HepG2 (cell line): ENCODE measurements around the gene GNPAT. TPM values are rescaled to one million over a fixed set of nuclear protein-coding genes. Genes with fewer than 3 reads are reported as not detected.

Source experiments
- ATAC-seq: fragments of 200-7000 bp; cut with Tn5 transposase; 3 replicates; pipeline ENCODE4 v1.9.1; 2020; ENCODE audit warnings: mild to moderate bottlenecking, moderate library complexity
- BruUV-seq: library from RNA; stranded (reverse); fragments of 400-500 nt; replicated peaks from 2 replicates; lab custom pipeline; 2021; lab: Mats Ljungman, UMichigan
- CTCF ChIA-PET: fragments of 300-600 bp; formaldehyde crosslinking; extraction: SDS; loops from one replicate; lab custom pipeline; 2021; ENCODE audit warnings: low total read pairs, inconsistent platforms, low intra/inter-chr PET ratio; lab: Yijun Ruan, JAX
- POLR2A ChIA-PET: fragments of 350-600 bp; sonication (Branson Sonifier 250); formaldehyde crosslinking; loops from one replicate; lab custom pipeline; 2020; ENCODE audit warnings: antibody characterized with exemption, inconsistent platforms; lab: Yijun Ruan, JAX
- DNase-seq: peaks from one replicate; pipeline ENCODE4 v3.0.0-alpha.2; 2015; ENCODE audit warnings: low spot score
- FAIRE-seq: peaks from 3 replicates; lab custom pipeline; 2011; peaks lifted over from hg19 to GRCh38; lab: Jason Lieb, UNC
- H2AFZ ChIP-seq: one replicate; pipeline ENCODE4 v1.6.1; 2011; ENCODE audit warnings: low read length, inconsistent platforms
- H3K27ac ChIP-seq: fragments of 300-600 bp; 3 replicates; pipeline ENCODE4 v1.8.0; 2011; ENCODE audit warnings: mixed run types, mild to moderate bottlenecking, mixed read lengths, low read length, inconsistent platforms; ENCODE audit not compliant: insufficient read depth; ENCODE audit errors: extremely low read length
- H3K27me3 ChIP-seq, 2 experiments: fragments of 200-600 bp in 1 of 2; 2 replicates in 1 of 2; 3 replicates in 1 of 2; pipeline versions ENCODE4 v1.6.0 to v1.8.0; 2011; ENCODE audit warnings: low read length in 2 of 2, mild to moderate bottlenecking in 2 of 2, moderate library complexity in 2 of 2, inconsistent platforms in 1 of 2; ENCODE audit not compliant: insufficient read depth in 2 of 2, control insufficient read depth in 1 of 2
- H3K36me3 ChIP-seq, 2 experiments: fragments of 200-600 bp in 1 of 2; replicated peaks in 1 of 2; 2 replicates in 1 of 2; 3 replicates in 1 of 2; pipeline versions ENCODE4 v1.5.1 to v1.8.0; 2011; ENCODE audit warnings: low read length in 2 of 2, inconsistent platforms in 1 of 2; ENCODE audit not compliant: insufficient read depth in 2 of 2, control insufficient read depth in 1 of 2
- H3K4me1 ChIP-seq: 2 replicates; pipeline ENCODE4 v1.5.1; 2012; ENCODE audit warnings: low read length, inconsistent platforms; ENCODE audit not compliant: insufficient read depth
- H3K4me2 ChIP-seq: 2 replicates; pipeline ENCODE4 v1.6.0; 2011; ENCODE audit warnings: low read depth, low read length, inconsistent platforms
- H3K4me3 ChIP-seq, 3 experiments: fragments of 200-600 bp in 1 of 3; sonication (generic), shearing (Covaris generic) in 1 of 3; replicated peaks in 1 of 3; 2 replicates each; pipeline ENCODE4 v1.5.1; 2011 to 2016; ENCODE audit warnings: low read length in 3 of 3, inconsistent platforms in 2 of 3, low read depth in 2 of 3, mild to moderate bottlenecking in 2 of 3, control low read depth in 1 of 3, mixed read lengths in 1 of 3; ENCODE audit not compliant: insufficient read depth in 1 of 3
- H3K79me2 ChIP-seq: one replicate; pipeline ENCODE4 v1.6.1; 2011; ENCODE audit warnings: low read length, inconsistent platforms; ENCODE audit not compliant: insufficient read depth
- H3K9ac ChIP-seq: 2 replicates; pipeline ENCODE4 v1.6.0; 2011; ENCODE audit warnings: mild to moderate bottlenecking, low read depth, low read length, inconsistent platforms; ENCODE audit not compliant: insufficient read depth
- H3K9me3 ChIP-seq: 2 replicates; pipeline ENCODE4 v1.5.1; 2012; ENCODE audit warnings: mild to moderate bottlenecking, low read length
- H4K20me1 ChIP-seq: 2 replicates; pipeline ENCODE4 v1.6.0; 2011; ENCODE audit warnings: inconsistent platforms, mild to moderate bottlenecking, low read length, moderate library complexity; ENCODE audit not compliant: insufficient read depth
- CAMTA2 ChIP-seq: sonication (generic); formaldehyde crosslinking; IDR thresholded peaks from 2 replicates; pipeline ENCODE4 v1.4.0; 2020; ENCODE audit warnings: mild to moderate bottlenecking, missing genetic modification reagents, borderline replicate concordance
- FOXO1 ChIP-seq: sonication (generic); formaldehyde crosslinking; IDR thresholded peaks from 2 replicates; pipeline ENCODE4 v1.4.0; 2020; ENCODE audit warnings: missing genetic modification reagents
- HNRNPL ChIP-seq: fragments of 200-400 bp; formaldehyde crosslinking; IDR thresholded peaks from 2 replicates; pipeline ENCODE4 v1.6.1; 2017; ENCODE audit warnings: mild to moderate bottlenecking, low read depth, low read length
- KMT2B ChIP-seq: IDR thresholded peaks from 2 replicates; pipeline ENCODE4 v1.6.1; 2016; ENCODE audit warnings: missing genetic modification reagents, missing compliant biosample characterization
- MLLT10 ChIP-seq: sonication (generic); formaldehyde crosslinking; IDR thresholded peaks from 2 replicates; pipeline ENCODE4 v1.4.0; 2020; ENCODE audit warnings: missing genetic modification reagents
- TEAD2 ChIP-seq: sonication (generic); formaldehyde crosslinking; IDR thresholded peaks from 2 replicates; pipeline ENCODE4 v1.9.0; 2021; ENCODE audit warnings: missing genetic modification reagents
- ZFP90 ChIP-seq: sonication (generic); formaldehyde crosslinking; IDR thresholded peaks from 2 replicates; pipeline ENCODE4 v1.8.0; 2022; ENCODE audit warnings: missing genetic modification reagents, mild to moderate bottlenecking, inconsistent platforms, borderline replicate concordance
- ZNF101 ChIP-seq: sonication (generic); formaldehyde crosslinking; IDR thresholded peaks from 2 replicates; pipeline ENCODE4 v1.4.0; 2020; ENCODE audit warnings: mild to moderate bottlenecking, low read depth, missing genetic modification reagents, borderline replicate concordance
- ZNF263 ChIP-seq: sonication (generic); formaldehyde crosslinking; IDR thresholded peaks from 2 replicates; pipeline ENCODE4 v1.4.0; 2020; ENCODE audit warnings: missing genetic modification reagents
- ZNF432 ChIP-seq: sonication (generic); formaldehyde crosslinking; IDR thresholded peaks from 2 replicates; pipeline ENCODE4 v1.5.0; 2020; ENCODE audit warnings: missing genetic modification reagents, mild to moderate bottlenecking, borderline replicate concordance
- ZNF652 ChIP-seq: IDR thresholded peaks from 2 replicates; pipeline ENCODE4 v1.6.1; 2016; ENCODE audit warnings: low read depth, borderline replicate concordance
- WGBS: methylation state at CpG from one replicate; pipeline ENCODE4 v1.1.6; 2017; ENCODE audit warnings: low lambda C conversion rate; 5-methylcytosine and 5-hydroxymethylcytosine counted together
- in situ Hi-C: cut with HindIII; loops from 2 replicates; pipeline ENCODE4 v1.10.0; 2017; ENCODE audit warnings: low pct_unique_long_range_greater_than_20kb; ENCODE audit not compliant: extremely low pct_ligation_motif_present
- intact Hi-C: fragments of 100-400 bp; cut with micrococcal nuclease; formaldehyde crosslinking; loops from one replicate; pipeline ENCODE4 v1.10.0; 2022; ENCODE audit not compliant: unreplicated experiment
- polyA plus RNA-seq, 8 experiments: library from polyadenylated mRNA; depleted of rRNA in 3 of 8; stranded (reverse) in 7 of 8; unstranded in 1 of 8; fragments of >200 nt; fragmentation: Illumina TruSeq in 4 of 8; extraction: Trizol in 4 of 8; gene quantifications; 2 replicates each; pipeline versions ENCODE4 v1.2.1 to v1.2.3, GENCODE V29; 2011 to 2016; ENCODE audit warnings: low read depth in 4 of 8, missing spikeins in 1 of 8, mixed read lengths in 1 of 8; ENCODE audit not compliant: insufficient read depth in 1 of 8
- total RNA-seq, 5 experiments: library from RNA; depleted of rRNA; stranded (reverse); fragments of >200 nt; fragmentation: Illumina TruSeq; extraction: Trizol; gene quantifications; 2 replicates each; pipeline ENCODE4 v1.2.3, GENCODE V29; 2016; ENCODE audit warnings: low read depth in 1 of 5
- TF ChIP-seq, protein P1 (sequence below): sonication (generic); formaldehyde crosslinking; IDR thresholded peaks from 2 replicates; pipeline ENCODE4 v1.4.0; 2020; ENCODE audit warnings: missing genetic modification reagents

GNPAT gene
- total and polyA plus RNA-seq, 2 of the 13 experiments (the other 11 are each of a cell fraction or from before 2014, with no cell fraction given): 58.3 to 114 TPM

DNA sequence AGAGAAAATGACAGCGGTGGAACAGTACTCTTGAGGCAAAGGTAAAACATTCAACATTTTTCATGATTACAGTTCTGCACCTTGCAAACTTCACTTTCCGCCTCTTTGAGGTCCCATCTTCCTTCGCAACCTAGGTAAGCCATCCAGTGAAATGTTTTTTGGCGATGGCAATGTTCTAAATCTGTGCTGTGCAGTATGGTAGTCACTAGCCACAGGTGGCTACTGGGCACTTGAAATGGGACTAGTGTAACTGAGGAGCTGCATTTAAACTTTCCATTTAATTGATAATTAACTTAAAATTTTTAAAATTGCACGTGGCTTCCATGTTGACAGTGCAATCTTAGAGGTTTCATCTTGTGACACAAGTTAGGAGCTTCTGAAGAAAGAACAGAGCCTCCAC is 83.6 kb downstream of the GNPAT start:
- POLR2A ChIA-PET: no interaction called here
- Histone ChIP-seq H3K4me3 (no peak overlapping the region), H4K20me1 (no peaks in the 10 kb centered on the region), H3K4me2 (no peak overlapping the region), H3K27ac (no peak overlapping the region), H3K9me3 (no peaks in the 10 kb centered on the region), H3K9ac (no peak overlapping the region), H3K79me2 (no peaks in the 10 kb centered on the region), H3K4me1 (no peaks in the 10 kb centered on the region), H3K36me3 (no peaks in the 10 kb centered on the region), H3K27me3 (no peaks in the 10 kb centered on the region), H2AFZ (no peak overlapping the region)
- CTCF ChIA-PET: no interaction called here
- FAIRE-seq (no peak), DNase-seq (no peak), ATAC-seq (no peak)
- in situ Hi-C loops: no loop called here
- WGBS: 65% methylated on average over 5 of the region's 5 CpGs
- TF ChIP-seq FOXO1 (no peak), MLLT10 (no peak), KMT2B (no peak), CAMTA2 (CRISPR knock-in tag) (no peak), ZFP90 (no peak), ZNF101 (CRISPR knock-in tag) (no peak), ZNF652 (CRISPR knock-in tag) (no peak), ZNF263 (no peak), ZNF432 (CRISPR knock-in tag) (no peak), TEAD2 (CRISPR knock-in tag) (no peak), HNRNPL (no peak)
- TF ChIP-seq, protein P1, sequence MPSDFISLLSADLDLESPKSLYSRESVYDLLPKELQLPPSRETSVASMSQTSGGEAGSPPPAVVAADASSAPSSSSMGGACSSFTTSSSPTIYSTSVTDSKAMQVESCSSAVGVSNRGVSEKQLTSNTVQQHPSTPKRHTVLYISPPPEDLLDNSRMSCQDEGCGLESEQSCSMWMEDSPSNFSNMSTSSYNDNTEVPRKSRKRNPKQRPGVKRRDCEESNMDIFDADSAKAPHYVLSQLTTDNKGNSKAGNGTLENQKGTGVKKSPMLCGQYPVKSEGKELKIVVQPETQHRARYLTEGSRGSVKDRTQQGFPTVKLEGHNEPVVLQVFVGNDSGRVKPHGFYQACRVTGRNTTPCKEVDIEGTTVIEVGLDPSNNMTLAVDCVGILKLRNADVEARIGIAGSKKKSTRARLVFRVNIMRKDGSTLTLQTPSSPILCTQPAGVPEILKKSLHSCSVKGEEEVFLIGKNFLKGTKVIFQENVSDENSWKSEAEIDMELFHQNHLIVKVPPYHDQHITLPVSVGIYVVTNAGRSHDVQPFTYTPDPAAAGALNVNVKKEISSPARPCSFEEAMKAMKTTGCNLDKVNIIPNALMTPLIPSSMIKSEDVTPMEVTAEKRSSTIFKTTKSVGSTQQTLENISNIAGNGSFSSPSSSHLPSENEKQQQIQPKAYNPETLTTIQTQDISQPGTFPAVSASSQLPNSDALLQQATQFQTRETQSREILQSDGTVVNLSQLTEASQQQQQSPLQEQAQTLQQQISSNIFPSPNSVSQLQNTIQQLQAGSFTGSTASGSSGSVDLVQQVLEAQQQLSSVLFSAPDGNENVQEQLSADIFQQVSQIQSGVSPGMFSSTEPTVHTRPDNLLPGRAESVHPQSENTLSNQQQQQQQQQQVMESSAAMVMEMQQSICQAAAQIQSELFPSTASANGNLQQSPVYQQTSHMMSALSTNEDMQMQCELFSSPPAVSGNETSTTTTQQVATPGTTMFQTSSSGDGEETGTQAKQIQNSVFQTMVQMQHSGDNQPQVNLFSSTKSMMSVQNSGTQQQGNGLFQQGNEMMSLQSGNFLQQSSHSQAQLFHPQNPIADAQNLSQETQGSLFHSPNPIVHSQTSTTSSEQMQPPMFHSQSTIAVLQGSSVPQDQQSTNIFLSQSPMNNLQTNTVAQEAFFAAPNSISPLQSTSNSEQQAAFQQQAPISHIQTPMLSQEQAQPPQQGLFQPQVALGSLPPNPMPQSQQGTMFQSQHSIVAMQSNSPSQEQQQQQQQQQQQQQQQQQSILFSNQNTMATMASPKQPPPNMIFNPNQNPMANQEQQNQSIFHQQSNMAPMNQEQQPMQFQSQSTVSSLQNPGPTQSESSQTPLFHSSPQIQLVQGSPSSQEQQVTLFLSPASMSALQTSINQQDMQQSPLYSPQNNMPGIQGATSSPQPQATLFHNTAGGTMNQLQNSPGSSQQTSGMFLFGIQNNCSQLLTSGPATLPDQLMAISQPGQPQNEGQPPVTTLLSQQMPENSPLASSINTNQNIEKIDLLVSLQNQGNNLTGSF (CRISPR knock-in tag): no peak
- intact Hi-C loops: no loop called here
- no TSS peak for BruUV-seq
